ENCODE results near the gene LGR4.
A peak's percentile ranks its signal among the peaks of the same experiment; 100 is the strongest.

LGR4 gene

GRCh38 chr11:27470826-27471588, 1.6 kb downstream of the LGR4 start:
- H3K4me1 ChIP-seq (ENCODE audit: insufficient read depth, insufficient read length) = no peaks in the 10 kb centered on the region
- H3K36me3 ChIP-seq (ENCODE audit: insufficient read depth, insufficient read length, low read length) = no peaks in the 10 kb centered on the region
- peak overlapping the region; percentile 94 for H3K4me3 ChIP-seq (ENCODE audit: insufficient read length, low read depth)
- H3K9me3 ChIP-seq (ENCODE audit: insufficient read depth, low read length) = no peaks in the 10 kb centered on the region
- no peak for DNase-seq (ENCODE audit: low read depth, low spot score)
- TF ChIP-seq ZNF274 (IDR thresholded peaks at IDR 0.05; ENCODE audit: low read depth, low read length) (no peak), SUZ12 (IDR thresholded peaks at IDR 0.05; ENCODE audit: extremely low read depth, insufficient read depth, insufficient read length) (no peak), YY1 (IDR thresholded peaks at IDR 0.05; ENCODE audit: insufficient read depth, insufficient read length) (no peak)
- H3K9ac ChIP-seq (ENCODE audit: insufficient read length, low read depth) = peak overlapping the region; percentile 93
- H3K27me3 ChIP-seq (ENCODE audit: insufficient read depth, insufficient read length) = no peaks in the 10 kb centered on the region

- peak overlapping the region; percentile 27 for H3K4me3 ChIP-seq (ENCODE audit: insufficient read length, low read depth)
- H3K9me3 ChIP-seq (ENCODE audit: insufficient read depth, low read length) = no peaks in the 10 kb centered on the region
- H3K4me1 ChIP-seq (ENCODE audit: insufficient read depth, insufficient read length) = no peaks in the 10 kb centered on the region
- no peak for DNase-seq (ENCODE audit: low read depth, low spot score)
- H3K9ac ChIP-seq (ENCODE audit: insufficient read length, low read depth) = peak overlapping the region; percentile 17
- TF ChIP-seq YY1 (IDR thresholded peaks at IDR 0.05; ENCODE audit: insufficient read depth, insufficient read length) (no peak), ZNF274 (IDR thresholded peaks at IDR 0.05; ENCODE audit: low read depth, low read length) (no peak), SUZ12 (IDR thresholded peaks at IDR 0.05; ENCODE audit: extremely low read depth, insufficient read depth, insufficient read length) (no peak)
- H3K27me3 ChIP-seq (ENCODE audit: insufficient read depth, insufficient read length) = no peaks in the 10 kb centered on the region
- H3K36me3 ChIP-seq (ENCODE audit: insufficient read depth, insufficient read length, low read length) = no peaks in the 10 kb centered on the region
Measured at GRCh38 chr11:27470166-27470565, 2.4 kb downstream of the LGR4 start.

GRCh38 chr11:27468995-27469695, 3.4 kb downstream of the LGR4 start:
- no peak overlapping the region for H3K9ac ChIP-seq (ENCODE audit: insufficient read length, low read depth)
- no peak for DNase-seq (ENCODE audit: low read depth, low spot score)
- no peak overlapping the region for H3K4me3 ChIP-seq (ENCODE audit: insufficient read length, low read depth)
- TF ChIP-seq SUZ12 (IDR thresholded peaks at IDR 0.05; ENCODE audit: extremely low read depth, insufficient read depth, insufficient read length) = no peak
- TF ChIP-seq ZNF274 (IDR thresholded peaks at IDR 0.05; ENCODE audit: low read depth, low read length) = no peak
- no peak for TF ChIP-seq YY1 (IDR thresholded peaks at IDR 0.05; ENCODE audit: insufficient read depth, insufficient read length)
- H3K9me3 ChIP-seq (ENCODE audit: insufficient read depth, low read length) = no peaks in the 10 kb centered on the region
- H3K4me1 ChIP-seq (ENCODE audit: insufficient read depth, insufficient read length) = no peaks in the 10 kb centered on the region
- H3K27me3 ChIP-seq (ENCODE audit: insufficient read depth, insufficient read length) = no peaks in the 10 kb centered on the region
- H3K36me3 ChIP-seq (ENCODE audit: insufficient read depth, insufficient read length, low read length) = no peaks in the 10 kb centered on the region

DNA sequence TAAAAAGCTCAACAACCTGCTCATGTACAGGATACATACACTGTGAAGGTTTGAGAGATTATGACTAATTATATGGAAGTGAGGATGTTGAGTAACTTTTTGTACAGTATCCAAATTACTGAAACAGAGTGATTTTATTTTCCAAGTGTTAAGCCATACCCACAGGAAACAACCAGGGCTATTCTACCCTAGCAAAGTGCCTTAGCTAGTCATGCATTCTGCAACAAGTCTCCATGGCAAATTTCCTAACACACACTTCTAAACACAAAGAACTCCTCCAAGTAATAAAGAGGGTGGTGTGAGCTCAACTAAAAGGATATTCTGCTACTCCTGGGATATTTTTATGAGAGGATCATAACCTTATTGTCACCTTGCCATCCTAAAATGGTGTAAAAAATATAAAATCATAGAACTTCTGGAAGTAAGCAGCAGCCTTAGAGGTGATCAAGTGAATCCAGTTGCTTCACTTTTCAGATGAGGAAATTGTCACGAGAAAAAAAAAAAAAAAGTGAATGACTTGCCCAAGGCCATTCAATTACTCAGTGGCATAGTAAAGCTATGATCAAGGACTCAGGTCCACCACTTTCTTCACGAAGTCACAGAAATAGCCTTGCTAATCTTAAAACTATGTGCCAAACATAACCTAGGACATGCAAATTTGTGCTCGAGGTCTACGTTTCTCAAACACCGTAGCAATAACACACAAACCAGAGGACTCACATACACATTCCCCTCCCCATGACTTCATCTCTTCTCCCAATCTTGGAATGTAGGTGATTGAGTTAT, 4.2 kb downstream of the LGR4 start:
- Histone ChIP-seq H3K36me3 (ENCODE audit: insufficient read depth, insufficient read length, low read length) (no peaks in the 10 kb centered on the region), H3K4me3 (ENCODE audit: insufficient read length, low read depth) (no peak overlapping the region), H3K9me3 (ENCODE audit: insufficient read depth, low read length) (no peaks in the 10 kb centered on the region), H3K9ac (ENCODE audit: insufficient read length, low read depth) (no peak overlapping the region), H3K4me1 (ENCODE audit: insufficient read depth, insufficient read length) (no peaks in the 10 kb centered on the region), H3K27me3 (ENCODE audit: insufficient read depth, insufficient read length) (no peaks in the 10 kb centered on the region)
- no peak for DNase-seq (ENCODE audit: low read depth, low spot score)
- TF ChIP-seq YY1 (IDR thresholded peaks at IDR 0.05; ENCODE audit: insufficient read depth, insufficient read length) (no peak), SUZ12 (IDR thresholded peaks at IDR 0.05; ENCODE audit: extremely low read depth, insufficient read depth, insufficient read length) (no peak), ZNF274 (IDR thresholded peaks at IDR 0.05; ENCODE audit: low read depth, low read length) (no peak)

- no peaks in the 10 kb centered on the region for H3K27me3 ChIP-seq (ENCODE audit: insufficient read depth, insufficient read length)
- H3K36me3 ChIP-seq (ENCODE audit: insufficient read depth, insufficient read length, low read length) = no peaks in the 10 kb centered on the region
- no peak for DNase-seq (ENCODE audit: low read depth, low spot score)
- no peak overlapping the region for H3K9ac ChIP-seq (ENCODE audit: insufficient read length, low read depth)
- no peaks in the 10 kb centered on the region for H3K9me3 ChIP-seq (ENCODE audit: insufficient read depth, low read length)
- H3K4me1 ChIP-seq (ENCODE audit: insufficient read depth, insufficient read length) = no peaks in the 10 kb centered on the region
- no peak overlapping the region for H3K4me3 ChIP-seq (ENCODE audit: insufficient read length, low read depth)
- no peak for TF ChIP-seq ZNF274 (IDR thresholded peaks at IDR 0.05; ENCODE audit: low read depth, low read length)
- no peak for TF ChIP-seq SUZ12 (IDR thresholded peaks at IDR 0.05; ENCODE audit: extremely low read depth, insufficient read depth, insufficient read length)
- no peak for TF ChIP-seq YY1 (IDR thresholded peaks at IDR 0.05; ENCODE audit: insufficient read depth, insufficient read length)
Measured at GRCh38 chr11:27467181-27467913, 5.2 kb downstream of the LGR4 start.

DNA sequence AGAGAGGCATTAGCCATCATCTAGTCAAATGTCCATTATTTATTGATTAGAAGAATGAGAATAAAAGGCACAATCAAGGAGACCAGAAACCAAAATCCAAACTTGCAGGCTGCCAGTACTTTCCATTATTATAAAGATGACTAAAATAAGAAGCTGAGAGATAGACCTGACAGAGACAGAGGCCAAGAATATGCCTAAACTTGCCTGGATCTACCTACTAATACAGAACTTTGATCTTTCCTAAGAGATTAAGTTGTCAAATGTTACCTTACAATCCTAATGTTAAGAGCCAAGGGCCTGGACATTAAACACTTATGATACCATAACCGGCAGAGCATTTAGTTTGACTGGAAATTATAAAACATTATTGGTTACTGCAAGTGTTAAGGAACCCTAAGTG, 6.2 kb downstream of the LGR4 start:
- no peaks in the 10 kb centered on the region for H3K4me1 ChIP-seq (ENCODE audit: insufficient read depth, insufficient read length)
- TF ChIP-seq YY1 (IDR thresholded peaks at IDR 0.05; ENCODE audit: insufficient read depth, insufficient read length) = no peak
- TF ChIP-seq ZNF274 (IDR thresholded peaks at IDR 0.05; ENCODE audit: low read depth, low read length) = no peak
- H3K4me3 ChIP-seq (ENCODE audit: insufficient read length, low read depth) = no peak overlapping the region
- no peak overlapping the region for H3K9ac ChIP-seq (ENCODE audit: insufficient read length, low read depth)
- no peaks in the 10 kb centered on the region for H3K27me3 ChIP-seq (ENCODE audit: insufficient read depth, insufficient read length)
- no peaks in the 10 kb centered on the region for H3K36me3 ChIP-seq (ENCODE audit: insufficient read depth, insufficient read length, low read length)
- H3K9me3 ChIP-seq (ENCODE audit: insufficient read depth, low read length) = no peaks in the 10 kb centered on the region
- no peak for DNase-seq (ENCODE audit: low read depth, low spot score)
